Ishikawa (cell line): ENCODE results near the gene AACS.

Source experiments
- CEBPB ChIP-seq: IDR thresholded peaks from 2 replicates; pipeline ENCODE4 v1.6.1; 2012
- CREB1 ChIP-seq: IDR thresholded peaks from 2 replicates; pipeline ENCODE4 v1.6.1; 2012; ENCODE audit warnings: low read depth
- EGR1 ChIP-seq: IDR thresholded peaks from 2 replicates; pipeline ENCODE4 v1.6.1; 2012
- RAD21 ChIP-seq: IDR thresholded peaks from 2 replicates; pipeline ENCODE4 v1.6.1; 2012; ENCODE audit warnings: low read depth
- REST ChIP-seq: IDR thresholded peaks from 2 replicates; pipeline ENCODE4 v1.6.1; 2012; ENCODE audit warnings: low read depth, mild to moderate bottlenecking
- TAF1 ChIP-seq: IDR thresholded peaks from 2 replicates; pipeline ENCODE4 v1.6.1; 2012; ENCODE audit warnings: low read depth, mild to moderate bottlenecking
- TF ChIP-seq, protein P1 (sequence below): IDR thresholded peaks from 2 replicates; pipeline ENCODE4 v1.6.1; 2012

- no peak for TF ChIP-seq CEBPB
- TF ChIP-seq REST, result no peak
- TF ChIP-seq EGR1, result no peak
- no peak for TF ChIP-seq RAD21
- TF ChIP-seq CREB1, result no peak
- TF ChIP-seq, protein P1, sequence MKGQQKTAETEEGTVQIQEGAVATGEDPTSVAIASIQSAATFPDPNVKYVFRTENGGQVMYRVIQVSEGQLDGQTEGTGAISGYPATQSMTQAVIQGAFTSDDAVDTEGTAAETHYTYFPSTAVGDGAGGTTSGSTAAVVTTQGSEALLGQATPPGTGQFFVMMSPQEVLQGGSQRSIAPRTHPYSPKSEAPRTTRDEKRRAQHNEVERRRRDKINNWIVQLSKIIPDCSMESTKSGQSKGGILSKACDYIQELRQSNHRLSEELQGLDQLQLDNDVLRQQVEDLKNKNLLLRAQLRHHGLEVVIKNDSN, result no peak
- no peak for TF ChIP-seq TAF1
Measured at GRCh38 chr12:125105600-125105999, 40.4 kb downstream of the AACS start.
